ENCODE measurements around the gene ANKRD33. TPM values are rescaled to one million over a fixed set of nuclear protein-coding genes. Genes with fewer than 3 reads are reported as not detected.
A peak's percentile ranks its signal among the peaks of the same experiment; 100 is the strongest.

ANKRD33 gene
- total RNA-seq, 1 experiment from 2014 or later, result 0.81 TPM

DNA sequence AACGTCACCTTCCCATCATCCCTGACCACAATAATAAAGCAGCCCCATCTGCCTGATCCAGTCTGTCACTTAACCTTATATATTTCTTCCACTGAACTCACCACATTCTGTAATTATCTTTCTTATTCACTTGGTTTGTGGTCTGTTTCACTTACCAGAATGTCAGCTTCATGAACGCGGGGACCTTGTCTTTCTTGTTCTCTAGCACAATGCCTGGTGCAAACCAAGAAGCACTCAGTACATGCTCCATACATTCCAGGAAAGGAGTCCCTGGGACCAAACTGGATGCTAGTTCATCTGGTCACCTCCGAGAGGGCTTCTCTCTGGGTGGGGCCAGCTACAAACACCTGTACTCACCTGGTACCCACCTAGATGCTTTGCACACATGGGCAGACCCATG lies 17.4 kb upstream of the ANKRD33 start:
- Histone ChIP-seq H3K23me2 (ENCODE audit: insufficient read length, low read depth, low read length, poor library complexity, severe bottlenecking) (peaks cover 14% of the 10 kb centered on the region), H4K5ac (ENCODE audit: insufficient read length, low read depth, low read length) (no peak overlapping the region), H3K23ac (ENCODE audit: insufficient read length, low read depth, low read length) (no peak overlapping the region), H2BK12ac (ENCODE audit: insufficient read length, low read depth, low read length) (no peak overlapping the region), H3K9ac (ENCODE audit: extremely low read depth, insufficient read length, low read length) (no peak overlapping the region), H3K27ac (ENCODE audit: insufficient read length, low read depth, low read length) (no peak overlapping the region), H4K8ac (replicated peaks; ENCODE audit: insufficient read length, low read depth, low read length) (no peak overlapping the region), H2BK15ac (ENCODE audit: low read depth, low read length) (no peak overlapping the region), H3K9me3 (ENCODE audit: control insufficient read depth, low read depth, low read length) (no peaks in the 10 kb centered on the region), H3K18ac (ENCODE audit: insufficient read length, low read depth, low read length) (no peak overlapping the region), H4K91ac (ENCODE audit: insufficient read length, low read depth, low read length) (no peak overlapping the region), H2BK120ac (ENCODE audit: low read depth, low read length, poor library complexity, severe bottlenecking) (no peak overlapping the region), H3K79me2 (ENCODE audit: insufficient read depth, low read length) (no peaks in the 10 kb centered on the region), H4K20me1 (ENCODE audit: control insufficient read depth, insufficient read depth, insufficient read length) (no peaks in the 10 kb centered on the region), H3K4me1 (ENCODE audit: insufficient read depth, low read length) (peaks cover 1% of the 10 kb centered on the region; the same call in 1 of the 2 replicates), H2BK5ac (ENCODE audit: insufficient read length, low read length) (no peak overlapping the region), H3K27me3 (ENCODE audit: insufficient read depth, low read length) (peaks cover 11% of the 10 kb centered on the region; the same call in 1 of the 2 replicates), H3K4me2 (ENCODE audit: insufficient read depth, insufficient read length, low read length) (no peak overlapping the region), H2AK5ac (ENCODE audit: insufficient read length, low read length) (no peak overlapping the region), H3K4ac (ENCODE audit: low read depth, low read length) (no peak overlapping the region), H3K56ac (ENCODE audit: insufficient read length, low read depth, low read length) (no peak overlapping the region), H3T11ph (ENCODE audit: low read length) (no peak overlapping the region), H3K14ac (ENCODE audit: insufficient read depth, low read length) (0 out of 2 replicates have a peak overlapping the region, but pooled peaks have one; percentile 52), H3K79me1 (ENCODE audit: insufficient read depth, low read depth, low read length, poor library complexity, severe bottlenecking) (no peaks in the 10 kb centered on the region), H2AFZ (ENCODE audit: low read length) (no peak overlapping the region), H2BK20ac (ENCODE audit: low read depth, low read length, poor library complexity, severe bottlenecking) (no peak overlapping the region)
- Mint-ChIP-seq H3K9me3 (peaks cover 0 to 2% of the 10 kb centered on the region in 2 experiments; a peak in 1 of 5 replicates), H3K4me1 (peaks cover 62 to 81% of the 10 kb centered on the region in 2 experiments), H3K27me3 (ENCODE audit: low read depth) (peaks cover 62% of the 10 kb centered on the region), H3K36me3 (ENCODE audit: insufficient read depth in 1 of 3, low read depth in 3 of 3) (no peaks in the 10 kb centered on the region; a peak in 1 of 7 replicates), H3K27ac (peak overlapping the region in 2 of 3 experiments; percentile 15 to 70; a peak in 3 of 7 replicates), H3K4me3 (peak overlapping the region in 1 of 2 experiments; percentile 76; a peak in 3 of 5 replicates)
- no peak for DNase-seq
- WGBS (ENCODE audit: extremely low coverage, insufficient read length, low lambda C conversion rate), result no CpG with 5 or more reads among the region's 4 CpGs
- TF ChIP-seq, protein P1, sequence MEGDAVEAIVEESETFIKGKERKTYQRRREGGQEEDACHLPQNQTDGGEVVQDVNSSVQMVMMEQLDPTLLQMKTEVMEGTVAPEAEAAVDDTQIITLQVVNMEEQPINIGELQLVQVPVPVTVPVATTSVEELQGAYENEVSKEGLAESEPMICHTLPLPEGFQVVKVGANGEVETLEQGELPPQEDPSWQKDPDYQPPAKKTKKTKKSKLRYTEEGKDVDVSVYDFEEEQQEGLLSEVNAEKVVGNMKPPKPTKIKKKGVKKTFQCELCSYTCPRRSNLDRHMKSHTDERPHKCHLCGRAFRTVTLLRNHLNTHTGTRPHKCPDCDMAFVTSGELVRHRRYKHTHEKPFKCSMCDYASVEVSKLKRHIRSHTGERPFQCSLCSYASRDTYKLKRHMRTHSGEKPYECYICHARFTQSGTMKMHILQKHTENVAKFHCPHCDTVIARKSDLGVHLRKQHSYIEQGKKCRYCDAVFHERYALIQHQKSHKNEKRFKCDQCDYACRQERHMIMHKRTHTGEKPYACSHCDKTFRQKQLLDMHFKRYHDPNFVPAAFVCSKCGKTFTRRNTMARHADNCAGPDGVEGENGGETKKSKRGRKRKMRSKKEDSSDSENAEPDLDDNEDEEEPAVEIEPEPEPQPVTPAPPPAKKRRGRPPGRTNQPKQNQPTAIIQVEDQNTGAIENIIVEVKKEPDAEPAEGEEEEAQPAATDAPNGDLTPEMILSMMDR (conservative IDR thresholded peaks at IDR 0.05), result no peak

Measured in H9 (cell line).